Measurements from ENCODE around the gene SLC25A13. TPM values are rescaled to one million over a fixed set of nuclear protein-coding genes. Genes with fewer than 3 reads are reported as not detected.
"Not testable (repeated sequence)": the region's sequence is repeated elsewhere in the genome, so short reads cannot be mapped to it uniquely, and the experiment has no call there.

The SLC25A13 gene
- total RNA-seq, 1 experiment from 2014 or later: 19.5 TPM

DNA sequence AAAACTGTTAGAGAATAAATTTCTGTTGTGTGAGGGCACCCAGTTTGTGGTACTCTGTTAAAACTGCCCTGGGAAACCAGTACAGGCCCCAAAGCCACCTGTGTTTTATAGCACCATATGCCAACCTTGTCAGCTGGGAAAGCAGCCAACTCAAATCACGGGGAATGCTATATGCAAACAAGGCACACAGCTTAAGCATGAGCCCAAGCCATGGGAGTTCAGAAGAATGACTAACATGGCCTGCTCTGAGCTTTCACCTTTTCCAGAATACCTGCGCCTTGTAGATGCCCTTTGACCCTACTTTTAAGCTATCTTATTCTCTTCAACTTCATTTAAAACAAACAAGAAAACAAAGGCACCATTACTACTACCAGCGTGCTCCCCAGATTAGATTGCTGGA is 5.5 kb upstream of the SLC25A13 start:
- Histone ChIP-seq H3K9ac (ENCODE audit: low read length) (peak overlapping the region; percentile 79), H3K4me1 (ENCODE audit: insufficient read depth, low read length) (peaks cover 36% of the 10 kb centered on the region), H2AFZ (ENCODE audit: low read length) (no peak overlapping the region), H4K20me1 (ENCODE audit: low read length) (no peaks in the 10 kb centered on the region), H3F3A (ENCODE audit: low read length, unreplicated experiment) (peaks cover 4% of the 10 kb centered on the region), H3K4me3 (ENCODE audit: low read length) (peak overlapping the region; percentile 24; the same call in 1 of the 2 replicates), H3K9me2 (replicated peaks; ENCODE audit: low read length) (no peaks in the 10 kb centered on the region), H3K9me3 (ENCODE audit: low read length) (no peaks in the 10 kb centered on the region), H3K27me3 (ENCODE audit: low read length) (no peaks in the 10 kb centered on the region), H3K79me2 (ENCODE audit: low read length) (no peaks in the 10 kb centered on the region), H3K36me3 (ENCODE audit: low read depth, low read length) (no peaks in the 10 kb centered on the region), H3K4me2 (ENCODE audit: low read length) (peak overlapping the region; percentile 76), H3K27ac (ENCODE audit: low read length) (peak overlapping the region; percentile 98)
- peak; percentile 75 for ATAC-seq
- intact Hi-C loops (cut with micrococcal nuclease): loop anchor here (5.0 to 10.0 kb wide), 2 partner anchors 250 to 377 kb away; partner anchors contain the start of gene SEM1
- TF ChIP-seq EZH2 (IDR thresholded peaks at IDR 0.05; ENCODE audit: low read length, unreplicated experiment): no peak
- TF ChIP-seq, protein P1, sequence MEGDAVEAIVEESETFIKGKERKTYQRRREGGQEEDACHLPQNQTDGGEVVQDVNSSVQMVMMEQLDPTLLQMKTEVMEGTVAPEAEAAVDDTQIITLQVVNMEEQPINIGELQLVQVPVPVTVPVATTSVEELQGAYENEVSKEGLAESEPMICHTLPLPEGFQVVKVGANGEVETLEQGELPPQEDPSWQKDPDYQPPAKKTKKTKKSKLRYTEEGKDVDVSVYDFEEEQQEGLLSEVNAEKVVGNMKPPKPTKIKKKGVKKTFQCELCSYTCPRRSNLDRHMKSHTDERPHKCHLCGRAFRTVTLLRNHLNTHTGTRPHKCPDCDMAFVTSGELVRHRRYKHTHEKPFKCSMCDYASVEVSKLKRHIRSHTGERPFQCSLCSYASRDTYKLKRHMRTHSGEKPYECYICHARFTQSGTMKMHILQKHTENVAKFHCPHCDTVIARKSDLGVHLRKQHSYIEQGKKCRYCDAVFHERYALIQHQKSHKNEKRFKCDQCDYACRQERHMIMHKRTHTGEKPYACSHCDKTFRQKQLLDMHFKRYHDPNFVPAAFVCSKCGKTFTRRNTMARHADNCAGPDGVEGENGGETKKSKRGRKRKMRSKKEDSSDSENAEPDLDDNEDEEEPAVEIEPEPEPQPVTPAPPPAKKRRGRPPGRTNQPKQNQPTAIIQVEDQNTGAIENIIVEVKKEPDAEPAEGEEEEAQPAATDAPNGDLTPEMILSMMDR (conservative IDR thresholded peaks at IDR 0.05; ENCODE audit: low read depth, low read length): no peak
- TF ChIP-seq EZH2phosphoT487 (IDR thresholded peaks at IDR 0.05; ENCODE audit: borderline replicate concordance, low read length): no peak
- ChIA-PET CTCF (interaction anchor here (0.6 to 0.7 kb wide), 2 partner anchors 80 to 260 kb away, joined by 4 to 5 read pairs; no protein-coding TSS in a partner anchor), POLR2A (ENCODE audit: unreplicated experiment) (no interaction called here)
- DNase-seq: peak; percentile 89
- no TSS peak for BruUV-seq (replicated peaks)

DNA sequence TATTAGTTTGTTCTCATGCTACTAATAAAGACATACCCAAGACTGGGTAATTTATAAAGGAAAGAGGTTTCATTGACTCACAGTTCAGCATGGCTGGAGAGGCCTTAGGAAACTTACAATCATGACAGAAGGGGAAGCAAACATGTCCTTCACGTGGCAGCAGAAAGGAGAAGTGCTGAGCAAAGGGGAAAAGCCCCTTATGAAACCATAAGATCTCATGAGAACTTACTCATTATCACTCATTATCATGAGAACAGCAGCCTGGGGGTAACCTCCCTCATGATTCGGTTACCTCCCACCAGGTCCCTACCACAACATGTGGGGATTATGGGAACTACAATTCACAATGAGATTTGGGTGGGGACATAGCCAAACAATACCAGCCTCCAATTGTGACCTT is 4.9 kb upstream of the SLC25A13 start:
- ATAC-seq; CTCF ChIA-PET; H3K4me2 ChIP-seq (ENCODE audit: low read length); H2AFZ ChIP-seq (ENCODE audit: low read length); H3K79me2 ChIP-seq (ENCODE audit: low read length); DNase-seq; H4K20me1 ChIP-seq (ENCODE audit: low read length); H3K9me3 ChIP-seq (ENCODE audit: low read length); H3K4me3 ChIP-seq (ENCODE audit: low read length); H3K9me2 ChIP-seq (replicated peaks; ENCODE audit: low read length); H3F3A ChIP-seq (ENCODE audit: low read length, unreplicated experiment); POLR2A ChIA-PET (ENCODE audit: unreplicated experiment); H3K36me3 ChIP-seq (ENCODE audit: low read depth, low read length); BruUV-seq (replicated peaks); H3K27me3 ChIP-seq (ENCODE audit: low read length): not testable (repeated sequence)
- intact Hi-C loops (cut with micrococcal nuclease): loop anchor here (5.0 to 10.0 kb wide), 2 partner anchors 249 to 378 kb away; partner anchors contain the start of gene SEM1
- Histone ChIP-seq H3K9ac (ENCODE audit: low read length) (peak overlapping the region; percentile 23; the same call in 1 of the 2 replicates), H3K27ac (ENCODE audit: low read length) (peak overlapping the region; percentile 98), H3K4me1 (ENCODE audit: insufficient read depth, low read length) (peaks cover 38% of the 10 kb centered on the region)

DNA sequence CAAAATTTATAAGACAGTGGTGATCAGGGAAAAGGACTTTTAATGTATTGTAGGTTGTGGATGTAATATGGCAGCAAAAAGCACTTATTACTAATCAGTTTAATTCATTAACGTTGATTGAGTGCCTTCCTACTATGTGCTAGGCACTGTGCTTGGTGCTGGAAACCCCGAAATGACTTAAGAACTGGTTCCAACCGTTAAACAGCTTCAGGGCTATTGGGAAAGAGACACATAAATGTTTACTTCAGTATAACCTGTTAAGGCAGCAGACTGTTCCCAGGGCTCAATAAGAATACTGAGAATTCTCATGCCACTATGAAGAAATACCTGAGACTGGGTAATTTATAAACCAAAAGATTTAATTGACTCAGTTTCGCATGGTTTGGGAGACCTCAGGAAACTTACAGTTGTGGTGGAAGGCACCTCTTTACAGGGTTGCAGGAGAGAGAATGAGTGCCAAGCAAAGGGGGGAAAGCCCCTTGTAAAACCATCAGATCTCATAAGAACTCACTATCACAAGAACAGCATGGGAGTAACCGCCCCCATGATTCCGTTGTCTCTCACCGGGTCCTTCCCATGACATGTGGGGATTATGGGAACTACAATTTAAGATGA is 1.1 kb upstream of the SLC25A13 start:
- H3K4me1 ChIP-seq (ENCODE audit: insufficient read depth, low read length): peaks cover 25% of the 10 kb centered on the region
- intact Hi-C loops (cut with micrococcal nuclease): loop anchor here (5.0 to 10.0 kb wide), 3 partner anchors 106 to 382 kb away; partner anchors contain the start of gene SEM1
- no peaks in the 10 kb centered on the region for H3K9me3 ChIP-seq (ENCODE audit: low read length)
- H3K9me2 ChIP-seq (replicated peaks; ENCODE audit: low read length): no peaks in the 10 kb centered on the region
- no peak overlapping the region for H3K4me3 ChIP-seq (ENCODE audit: low read length)
- H3K27ac ChIP-seq (ENCODE audit: low read length): no peak overlapping the region
- peaks cover 3% of the 10 kb centered on the region; the same call in 1 of the 2 replicates for H4K20me1 ChIP-seq (ENCODE audit: low read length)
- H3K36me3 ChIP-seq (ENCODE audit: low read depth, low read length): no peaks in the 10 kb centered on the region
- ChIA-PET POLR2A (ENCODE audit: unreplicated experiment) (no interaction called here), CTCF (no interaction called here)
- no TSS peak for BruUV-seq (replicated peaks)
- no peak overlapping the region for H3K9ac ChIP-seq (ENCODE audit: low read length)
- no peaks in the 10 kb centered on the region for H3K27me3 ChIP-seq (ENCODE audit: low read length)
- peaks cover 4% of the 10 kb centered on the region for H3F3A ChIP-seq (ENCODE audit: low read length, unreplicated experiment)
- ATAC-seq (no peak), DNase-seq (no peak)
- H3K4me2 ChIP-seq (ENCODE audit: low read length): no peak overlapping the region
- no peak overlapping the region for H2AFZ ChIP-seq (ENCODE audit: low read length)
- TF ChIP-seq EZH2 (IDR thresholded peaks at IDR 0.05; ENCODE audit: low read length, unreplicated experiment) (no peak), EZH2phosphoT487 (IDR thresholded peaks at IDR 0.05; ENCODE audit: borderline replicate concordance, low read length) (no peak)
- TF ChIP-seq, protein P1 (conservative IDR thresholded peaks at IDR 0.05; ENCODE audit: low read depth, low read length): no peak
- H3K79me2 ChIP-seq (ENCODE audit: low read length): peaks cover 33% of the 10 kb centered on the region
